ENCODE data around the gene EPHB2. TPM values are rescaled to one million over a fixed set of nuclear protein-coding genes. Genes with fewer than 3 reads are reported as not detected.

Gene EPHB2
- total and polyA plus RNA-seq, 2 donors (not counting 3 experiments of a cell fraction or from before 2014, with no cell fraction given) = 50.8 to 69.1 TPM

DNA sequence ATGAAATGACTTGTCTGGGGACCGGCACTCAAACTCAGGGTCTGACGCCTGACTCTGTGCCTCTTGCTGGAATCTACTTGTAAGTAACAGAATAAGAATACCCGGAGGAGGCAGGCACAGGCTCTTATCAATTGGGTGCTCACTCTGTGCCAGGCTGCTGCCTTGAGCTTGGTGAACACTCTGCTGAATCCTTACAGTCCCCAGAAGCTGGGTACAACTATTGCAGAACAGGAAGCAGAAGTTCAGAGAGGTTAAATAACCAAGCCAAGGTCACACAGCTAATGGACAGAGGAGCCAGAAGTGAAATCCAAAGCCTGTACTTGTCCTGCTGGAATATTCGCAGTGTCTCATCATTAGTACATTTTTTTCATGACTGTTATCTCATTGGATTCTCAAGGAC, 86.0 kb downstream of the EPHB2 start:
- TF ChIP-seq MYC (IDR thresholded peaks at IDR 0.05; ENCODE audit: low read depth, low read length) (no peak), POLR2A (IDR thresholded peaks at IDR 0.05; ENCODE audit: low read depth, low read length) (no peak), POLR2AphosphoS5 (IDR thresholded peaks at IDR 0.05; ENCODE audit: insufficient read depth, low read depth, low read length) (no peak), CTCF (IDR thresholded peaks at IDR 0.05; ENCODE audit: extremely low read depth in 1 of 2, insufficient read depth in 1 of 2, low read depth in 1 of 2, low read length in 2 of 2) (no peak), JUN (IDR thresholded peaks at IDR 0.05; ENCODE audit: borderline replicate concordance, insufficient read depth, insufficient read length, low read depth) (no peak), GATA2 (IDR thresholded peaks at IDR 0.05; ENCODE audit: insufficient read depth, insufficient read length, low read depth, low read length) (no peak), EZH2 (IDR thresholded peaks at IDR 0.05; ENCODE audit: borderline replicate concordance, low read depth, low read length, severe bottlenecking) (no peak), FOS (IDR thresholded peaks at IDR 0.05; ENCODE audit: borderline replicate concordance, insufficient read depth, low read length) (no peak)
- TF ChIP-seq, protein P1, sequence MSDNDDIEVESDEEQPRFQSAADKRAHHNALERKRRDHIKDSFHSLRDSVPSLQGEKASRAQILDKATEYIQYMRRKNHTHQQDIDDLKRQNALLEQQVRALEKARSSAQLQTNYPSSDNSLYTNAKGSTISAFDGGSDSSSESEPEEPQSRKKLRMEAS (IDR thresholded peaks at IDR 0.05; ENCODE audit: insufficient read depth, insufficient read length) = no peak
- no peak overlapping the region for H3K4me3 ChIP-seq (replicated peaks in 1 of 3; ENCODE audit: insufficient read depth in 1 of 3, low read depth in 1 of 3, low read length in 3 of 3)
- peaks cover 4% of the 10 kb centered on the region for H3K4me1 ChIP-seq (ENCODE audit: control insufficient read depth, extremely low read depth, insufficient read depth, low read length)
- intact Hi-C loops (cut with micrococcal nuclease) = no loop called here
- peaks cover 4% of the 10 kb centered on the region for H3K79me2 ChIP-seq (ENCODE audit: control insufficient read depth, insufficient read depth, low read length)
- BruUV-seq (replicated peaks) = no TSS peak
- no peak overlapping the region for H3K27ac ChIP-seq (ENCODE audit: insufficient read depth, low read depth, low read length)
- FAIRE-seq (peak; percentile 59), DNase-seq (ENCODE audit: low read depth, low spot score) (peak; percentile 12)
- H3K36me3 ChIP-seq (ENCODE audit: control insufficient read depth in 2 of 2, extremely low read depth in 1 of 2, insufficient read depth in 2 of 2, low read length in 2 of 2) = no peaks in the 10 kb centered on the region
- H3K9me1 ChIP-seq (replicated peaks; ENCODE audit: control insufficient read depth, extremely low read depth, insufficient read depth, low read length) = no peaks in the 10 kb centered on the region
- no peak overlapping the region for H2AFZ ChIP-seq (ENCODE audit: low read depth, low read length)
- H3K27me3 ChIP-seq (ENCODE audit: control insufficient read depth in 2 of 2, insufficient read depth in 2 of 2, low read length in 2 of 2) = no peaks in the 10 kb centered on the region
- H3K9ac ChIP-seq (replicated peaks; ENCODE audit: extremely low read depth, insufficient read depth, low read length) = no peak overlapping the region
- ChIA-PET CTCF (interaction anchor here (1.1 to 1.6 kb wide), 4 partner anchors 65 to 122 kb away, joined by 3 to 9 read pairs (median 6); no protein-coding TSS in a partner anchor), POLR2A (interaction anchor here (1.1 kb wide), 1 partner anchor 26 kb away, joined by 3 read pairs; no protein-coding TSS in a partner anchor)
- H3K4me2 ChIP-seq (ENCODE audit: insufficient read depth, low read length) = no peak overlapping the region
- no peaks in the 10 kb centered on the region for H4K20me1 ChIP-seq (replicated peaks; ENCODE audit: control insufficient read depth, extremely low read depth, insufficient read depth, low read length)
- no peaks in the 10 kb centered on the region for H3K9me3 ChIP-seq (replicated peaks; ENCODE audit: control insufficient read depth, insufficient read depth, low read length)
- dilution Hi-C loops (cut with MboI; ENCODE audit: extremely low pct_ligation_motif_present, low sequenced_read_pairs) = no loop called here
